Mesenchymal stem cell (in vitro differentiated cells and primary cell): Measurements from ENCODE around the gene NOC2L.

ENCODE experiments used
- DNase-seq: peaks from one replicate; pipeline ENCODE4 v3.0.0-alpha.2; 2013
- H2AFZ ChIP-seq: one replicate; pipeline ENCODE4 v1.6.1; 2013; ENCODE audit warnings: low read depth, mild to moderate bottlenecking, control low read depth, inconsistent platforms, low read length, moderate library complexity
- H2AK5ac ChIP-seq: 2 replicates; pipeline ENCODE4 v1.6.1; 2013; ENCODE audit warnings: low read length, moderate library complexity, mild to moderate bottlenecking, inconsistent platforms; ENCODE audit not compliant: severe bottlenecking
- H2BK120ac ChIP-seq: one replicate; pipeline ENCODE4 v1.6.1; 2013; ENCODE audit warnings: low read depth, mild to moderate bottlenecking, inconsistent platforms, low read length, moderate library complexity
- H2BK12ac ChIP-seq, 2 experiments: one replicate each; pipeline ENCODE4 v1.6.1; 2013; ENCODE audit warnings: inconsistent platforms in 2 of 2, low read length in 2 of 2, mild to moderate bottlenecking in 2 of 2, moderate library complexity in 2 of 2, control low read depth in 1 of 2
- H2BK15ac ChIP-seq: one replicate; pipeline ENCODE4 v1.6.1; 2013; ENCODE audit warnings: mild to moderate bottlenecking, low read depth, inconsistent platforms; ENCODE audit not compliant: poor library complexity, severe bottlenecking
- H2BK5ac ChIP-seq: 2 replicates; pipeline ENCODE4 v1.6.1; 2013; ENCODE audit warnings: low read depth, mild to moderate bottlenecking, low read length, control low read depth, inconsistent platforms; ENCODE audit not compliant: poor library complexity, severe bottlenecking
- H3K14ac ChIP-seq, 2 experiments: one replicate each; pipeline ENCODE4 v1.6.1; 2013; ENCODE audit warnings: inconsistent platforms in 2 of 2, low read length in 2 of 2, control low read depth in 1 of 2, mild to moderate bottlenecking in 1 of 2, moderate library complexity in 1 of 2
- H3K18ac ChIP-seq, 2 experiments: one replicate each; pipeline ENCODE4 v1.6.1; 2013; ENCODE audit warnings: inconsistent platforms in 2 of 2, low read length in 2 of 2, control low read depth in 1 of 2, low read depth in 1 of 2, mild to moderate bottlenecking in 1 of 2
- H3K23ac ChIP-seq, 2 experiments: one replicate each; pipeline ENCODE4 v1.6.1; 2013; ENCODE audit warnings: inconsistent platforms in 2 of 2, low read length in 2 of 2, mild to moderate bottlenecking in 2 of 2, moderate library complexity in 2 of 2, control low read depth in 1 of 2
- H3K27ac ChIP-seq: 2 replicates; pipeline ENCODE4 v1.5.1; 2013; ENCODE audit warnings: mild to moderate bottlenecking, moderate library complexity, low read length, control low read depth, inconsistent platforms; ENCODE audit not compliant: poor library complexity, severe bottlenecking
- H3K27me3 ChIP-seq, 2 experiments: 2 replicates each; pipeline versions ENCODE4 v1.6.1 to v1.7.0; 2013; ENCODE audit warnings: low read length in 2 of 2, mild to moderate bottlenecking in 2 of 2, moderate library complexity in 2 of 2, control low read depth in 1 of 2, inconsistent platforms in 1 of 2; ENCODE audit not compliant: control insufficient read depth in 1 of 2, insufficient read depth in 1 of 2
- H3K36me3 ChIP-seq, 2 experiments: 2 replicates each; pipeline versions ENCODE4 v1.6.1 to v1.7.0; 2013; ENCODE audit warnings: low read length in 2 of 2, control low read depth in 1 of 2, inconsistent platforms in 1 of 2, low read depth in 1 of 2, mild to moderate bottlenecking in 1 of 2; ENCODE audit not compliant: insufficient read depth in 2 of 2, control insufficient read depth in 1 of 2
- H3K4ac ChIP-seq, 2 experiments: one replicate each; pipeline ENCODE4 v1.6.1; 2013; ENCODE audit warnings: inconsistent platforms in 2 of 2, low read length in 2 of 2, mild to moderate bottlenecking in 2 of 2, moderate library complexity in 2 of 2, control low read depth in 1 of 2, low read depth in 1 of 2
- H3K4me1 ChIP-seq: 2 replicates; pipeline ENCODE4 v1.6.1; 2013; ENCODE audit warnings: low read depth, low read length, control low read depth; ENCODE audit not compliant: control insufficient read depth, insufficient read depth
- H3K4me2 ChIP-seq: 2 replicates; pipeline ENCODE4 v1.6.1; 2013; ENCODE audit warnings: low read length, mild to moderate bottlenecking, inconsistent platforms; ENCODE audit not compliant: poor library complexity, severe bottlenecking
- H3K4me3 ChIP-seq, 2 experiments: 2 replicates each; pipeline versions ENCODE4 v1.5.1 to v1.7.0; 2013; ENCODE audit warnings: low read length in 2 of 2, mild to moderate bottlenecking in 2 of 2, control low read depth in 1 of 2, low read depth in 1 of 2; ENCODE audit not compliant: insufficient read depth in 1 of 2
- H3K79me1 ChIP-seq: replicated peaks from 2 replicates; pipeline ENCODE4 v1.6.1; 2013; ENCODE audit warnings: mild to moderate bottlenecking, control low read depth, low read length, inconsistent platforms; ENCODE audit not compliant: poor library complexity, severe bottlenecking
- H3K9ac ChIP-seq: 2 replicates; pipeline ENCODE4 v1.7.0; 2013; ENCODE audit warnings: mild to moderate bottlenecking, low read length, moderate library complexity
- H3K9me3 ChIP-seq: 2 replicates; pipeline ENCODE4 v1.7.0; 2013; ENCODE audit warnings: mild to moderate bottlenecking, low read length; ENCODE audit not compliant: control insufficient read depth
- H4K8ac ChIP-seq: one replicate; pipeline ENCODE4 v1.6.1; 2013; ENCODE audit warnings: inconsistent platforms, mild to moderate bottlenecking, low read length, moderate library complexity
- H4K91ac ChIP-seq: one replicate; pipeline ENCODE4 v1.6.1; 2013; ENCODE audit warnings: mild to moderate bottlenecking, low read length, inconsistent platforms
- WGBS: methylation state at CpG from one replicate; pipeline ENCODE4 v1.1.7; 2013; ENCODE audit warnings: mixed read lengths; 5-methylcytosine and 5-hydroxymethylcytosine counted together

Gene NOC2L

DNA sequence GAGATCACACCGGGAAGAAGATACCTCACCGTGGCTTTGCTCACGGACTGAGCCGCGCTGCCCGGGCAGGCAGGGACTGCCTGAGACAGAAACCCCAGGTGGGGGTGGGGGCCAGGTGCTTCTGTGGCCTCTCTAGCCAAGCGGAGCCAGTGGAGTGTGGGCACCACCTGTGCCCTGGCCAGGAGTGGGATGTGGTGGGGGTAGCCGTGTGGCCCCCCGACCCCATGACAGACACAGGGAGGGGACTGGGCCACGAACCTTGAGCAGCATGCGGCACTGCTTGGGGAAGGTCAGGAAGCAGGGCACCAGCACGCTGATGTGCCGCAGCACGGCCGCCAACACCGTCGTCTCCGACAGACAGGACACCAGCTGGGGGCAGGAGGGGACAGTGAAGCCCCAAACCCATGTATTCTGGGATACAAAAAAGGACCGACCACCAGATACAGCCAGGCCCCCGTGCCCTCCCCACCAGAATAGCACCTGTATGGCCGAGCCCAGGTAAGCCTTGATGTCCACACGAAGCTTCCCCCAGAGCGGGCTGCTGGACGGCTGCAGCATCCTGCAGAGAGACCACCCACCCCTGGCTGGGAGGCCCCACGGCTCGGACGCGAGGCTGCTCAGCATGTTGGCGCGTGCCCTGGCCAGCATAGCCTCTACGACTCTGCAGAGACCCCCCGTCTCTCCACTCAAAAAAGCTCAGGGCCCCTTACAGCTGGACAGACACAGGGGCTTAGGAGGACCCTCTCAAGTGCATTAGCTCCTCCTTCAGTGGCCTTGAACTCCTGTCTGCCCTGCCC lies 5.3 kb downstream of the NOC2L start:
- no peak overlapping the region for H2BK12ac ChIP-seq
- no peak overlapping the region for H4K91ac ChIP-seq
- H3K9ac ChIP-seq: no peak overlapping the region
- H3K14ac ChIP-seq: no peak overlapping the region
- peaks cover 10% of the 10 kb centered on the region for H3K4me1 ChIP-seq
- peaks cover 78 to 87% of the 10 kb centered on the region in 2 experiments for H3K36me3 ChIP-seq
- peaks cover 52% of the 10 kb centered on the region for H3K79me1 ChIP-seq
- no peak overlapping the region for H3K4ac ChIP-seq
- 93% methylated on average over 32 of the region's 32 CpGs for whole genome bisulfite sequencing
- H3K4me2 ChIP-seq: no peak overlapping the region
- H3K27me3 ChIP-seq: no peaks in the 10 kb centered on the region
- H2BK5ac ChIP-seq: no peak overlapping the region
- no peak overlapping the region for H2BK120ac ChIP-seq
- no peak overlapping the region for H3K23ac ChIP-seq
- H3K27ac ChIP-seq: no peak overlapping the region
- no peak overlapping the region for H2AFZ ChIP-seq
- no peaks in the 10 kb centered on the region for H3K9me3 ChIP-seq
- DNase-seq: no peak
- no peak overlapping the region for H4K8ac ChIP-seq
- no peak overlapping the region for H3K4me3 ChIP-seq
- H2BK15ac ChIP-seq: no peak overlapping the region
- H2AK5ac ChIP-seq: no peak overlapping the region
- H3K18ac ChIP-seq: no peak overlapping the region

DNA sequence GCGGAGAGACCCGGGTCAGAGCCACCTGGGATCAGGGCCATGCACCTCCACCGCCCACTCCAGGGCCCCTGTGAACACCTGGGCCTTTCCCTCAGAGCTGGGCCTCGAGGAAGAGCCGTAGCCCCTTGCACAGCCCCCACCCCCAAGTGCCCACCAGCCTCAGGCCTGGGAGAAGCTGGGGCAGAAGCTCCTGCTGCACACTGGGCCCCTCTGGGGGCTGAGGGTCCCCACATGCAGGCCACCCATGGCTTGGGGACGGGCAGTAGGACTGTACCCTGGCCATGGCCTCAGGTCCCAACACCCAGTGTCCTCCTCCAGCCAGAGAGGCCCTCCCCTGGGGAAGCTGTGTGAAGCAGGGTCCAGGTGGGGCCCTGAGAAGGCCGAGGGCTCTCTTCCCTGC lies 6.5 kb downstream of the NOC2L start:
- Histone ChIP-seq H3K36me3 (peaks cover 88 to 98% of the 10 kb centered on the region in 2 experiments), H3K9ac (no peak overlapping the region), H3K4me1 (peaks cover 4% of the 10 kb centered on the region), H3K4me2 (no peak overlapping the region), H3K9me3 (no peaks in the 10 kb centered on the region), H3K27me3 (no peaks in the 10 kb centered on the region), H3K14ac (no peak overlapping the region), H2BK15ac (no peak overlapping the region), H2AK5ac (no peak overlapping the region), H3K79me1 (peaks cover 47% of the 10 kb centered on the region), H3K23ac (no peak overlapping the region), H3K4me3 (no peak overlapping the region), H4K91ac (no peak overlapping the region), H2BK5ac (no peak overlapping the region), H3K27ac (no peak overlapping the region), H3K4ac (no peak overlapping the region), H2AFZ (no peak overlapping the region), H4K8ac (no peak overlapping the region), H2BK120ac (no peak overlapping the region), H3K18ac (no peak overlapping the region), H2BK12ac (no peak overlapping the region)
- no peak for DNase-seq
- WGBS: 96% methylated on average over 7 of the region's 7 CpGs

DNA sequence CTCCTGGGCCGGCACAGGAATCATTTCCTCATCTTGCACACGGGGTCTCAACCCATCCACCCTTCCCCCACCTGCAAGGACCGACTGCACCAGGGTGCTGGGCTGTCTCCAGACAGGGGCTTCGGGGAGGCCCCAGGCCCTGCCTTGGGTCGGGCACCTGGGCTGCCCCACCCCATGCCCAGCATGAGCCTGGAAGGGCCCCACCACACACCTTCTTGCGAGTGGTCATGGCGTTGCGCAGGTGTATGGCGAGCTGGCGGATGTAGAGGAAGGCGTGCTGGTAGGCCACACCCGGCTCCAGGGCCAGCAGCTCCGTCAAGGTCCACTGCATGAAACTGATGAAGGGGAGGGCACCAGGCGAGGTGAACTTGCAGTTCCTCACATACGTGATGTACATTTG lies 6.9 kb downstream of the NOC2L start:
- Histone ChIP-seq H3K27me3 (no peaks in the 10 kb centered on the region), H2BK120ac (no peak overlapping the region), H4K8ac (no peak overlapping the region), H3K14ac (no peak overlapping the region), H4K91ac (no peak overlapping the region), H3K9me3 (no peaks in the 10 kb centered on the region), H3K4me1 (peaks cover 2% of the 10 kb centered on the region), H2BK12ac (no peak overlapping the region), H3K27ac (no peak overlapping the region), H3K9ac (no peak overlapping the region), H2BK15ac (no peak overlapping the region), H2AFZ (no peak overlapping the region), H3K4ac (no peak overlapping the region), H2AK5ac (no peak overlapping the region), H3K79me1 (peaks cover 44% of the 10 kb centered on the region), H3K36me3 (peaks cover 92 to 100% of the 10 kb centered on the region in 2 experiments), H3K4me3 (no peak overlapping the region), H2BK5ac (no peak overlapping the region), H3K18ac (no peak overlapping the region), H3K23ac (no peak overlapping the region), H3K4me2 (no peak overlapping the region)
- 95% methylated on average over 15 of the region's 15 CpGs for WGBS
- DNase-seq: no peak

DNA sequence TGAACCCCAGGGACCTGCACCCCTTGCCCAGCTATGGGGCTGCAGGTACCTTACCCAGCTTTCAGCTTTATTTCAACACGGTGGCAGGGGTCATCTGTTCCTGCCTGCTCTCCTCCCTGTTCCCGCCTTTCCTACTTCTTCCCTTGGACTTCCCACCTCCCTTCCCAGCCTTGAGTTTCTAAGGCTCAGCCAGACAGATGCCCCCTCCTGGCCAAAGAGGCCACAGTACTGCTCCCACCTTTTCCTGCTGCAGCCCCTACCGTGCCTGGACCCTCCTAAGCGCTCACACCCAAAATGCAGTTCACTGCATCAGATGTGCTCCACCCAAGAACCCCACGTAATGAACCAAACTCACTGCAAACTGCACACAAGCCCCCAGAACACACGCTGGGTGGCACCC lies 7.7 kb downstream of the NOC2L start:
- no peak overlapping the region for H3K4me2 ChIP-seq
- no peak overlapping the region for H3K4me3 ChIP-seq
- no peak overlapping the region for H2BK15ac ChIP-seq
- peak; percentile 50 for DNase-seq
- H3K18ac ChIP-seq: no peak overlapping the region
- no peak overlapping the region for H2AK5ac ChIP-seq
- H3K9me3 ChIP-seq: no peaks in the 10 kb centered on the region
- peaks cover 40% of the 10 kb centered on the region for H3K79me1 ChIP-seq
- H3K27ac ChIP-seq: no peak overlapping the region
- H2AFZ ChIP-seq: no peak overlapping the region
- no peak overlapping the region for H3K14ac ChIP-seq
- H3K27me3 ChIP-seq: no peaks in the 10 kb centered on the region
- no peak overlapping the region for H3K4ac ChIP-seq
- no peak overlapping the region for H2BK5ac ChIP-seq
- no peak overlapping the region for H4K8ac ChIP-seq
- no peak overlapping the region for H3K23ac ChIP-seq
- WGBS: 85% methylated on average over 6 of the region's 6 CpGs
- no peak overlapping the region for H2BK12ac ChIP-seq
- H3K4me1 ChIP-seq: peaks cover 2% of the 10 kb centered on the region
- no peak overlapping the region for H3K9ac ChIP-seq
- H4K91ac ChIP-seq: no peak overlapping the region
- peaks cover 93 to 100% of the 10 kb centered on the region in 2 experiments for H3K36me3 ChIP-seq
- no peak overlapping the region for H2BK120ac ChIP-seq
